ENCODE measurements around the gene DTNA.
A peak's percentile ranks its signal among the peaks of the same experiment; 100 is the strongest.
"Not testable (repeated sequence)": the region's sequence is repeated elsewhere in the genome, so short reads cannot be mapped to it uniquely, and the experiment has no call there.

Gene DTNA

DNA sequence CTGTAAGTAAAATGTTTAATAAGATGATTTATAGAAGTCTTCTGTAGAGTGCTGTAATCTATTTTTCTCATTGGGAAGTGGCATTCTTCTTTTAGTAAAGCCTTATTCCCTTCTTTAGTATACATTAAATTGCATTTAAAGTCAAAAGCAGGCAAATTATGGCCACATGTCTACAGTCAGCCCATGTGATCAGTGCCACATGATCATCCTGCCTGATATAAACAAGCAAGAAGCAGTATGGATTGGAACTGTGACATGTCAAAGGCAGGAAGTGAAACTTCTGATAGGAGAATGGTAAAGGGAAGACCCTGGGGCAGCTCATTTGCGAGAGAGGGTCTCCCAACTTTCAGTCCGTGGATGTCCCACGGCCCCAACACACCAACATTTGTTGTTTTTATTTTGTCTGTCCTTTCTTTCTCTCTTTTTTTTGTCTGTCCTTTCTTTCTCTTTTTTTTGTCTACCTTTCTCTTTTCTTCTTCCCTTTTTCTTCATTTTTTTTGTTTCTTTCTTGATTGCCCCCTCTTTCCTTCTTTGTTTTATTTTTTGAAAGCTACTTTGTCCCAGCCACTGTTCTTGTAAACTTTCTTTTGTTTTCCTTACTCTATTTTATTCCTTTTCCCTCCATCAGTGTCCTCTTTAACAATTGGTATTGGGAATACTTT is 154.9 kb downstream of the DTNA start:
- DNase-seq = no peak

DNA sequence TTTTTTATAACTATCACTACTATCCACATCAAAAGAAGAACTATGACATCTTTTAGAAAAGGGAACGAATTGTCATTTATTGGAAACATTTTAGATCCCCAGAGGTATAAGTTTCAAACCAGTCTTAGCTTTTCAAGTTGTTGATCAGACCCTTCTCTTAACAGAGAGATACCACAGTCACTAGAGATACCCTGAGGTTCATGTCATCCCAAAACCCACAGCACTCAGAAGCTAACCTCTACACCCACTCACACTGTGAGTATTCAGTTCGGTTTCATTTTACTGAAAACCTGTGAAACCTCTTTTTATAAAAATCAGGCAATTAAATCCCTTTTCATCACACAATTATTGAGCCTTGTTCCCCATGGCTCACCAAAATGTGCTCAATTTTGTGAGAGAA is 156.2 kb downstream of the DTNA start:
- DNase-seq = no peak

DNA sequence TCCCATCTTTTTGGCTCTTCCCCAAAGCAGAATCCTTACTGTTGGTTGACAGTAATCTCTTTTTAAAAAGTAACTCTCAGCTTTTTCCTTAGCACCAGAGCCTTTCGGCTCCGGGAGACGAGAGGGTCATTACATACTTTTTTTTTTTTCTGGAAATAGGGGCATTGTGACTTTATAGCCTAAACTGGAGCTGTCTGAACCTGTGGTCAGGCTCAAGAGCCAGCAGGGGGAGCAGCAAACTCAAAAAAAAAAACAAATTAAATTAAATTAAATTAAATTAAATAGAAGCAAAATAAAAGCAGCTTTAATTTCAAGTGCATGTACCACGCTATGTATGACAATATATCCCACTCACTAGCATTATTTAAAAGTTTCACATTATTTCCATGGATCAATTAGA is 156.6 kb downstream of the DTNA start:
- peak; percentile 23 for DNase-seq

DNA sequence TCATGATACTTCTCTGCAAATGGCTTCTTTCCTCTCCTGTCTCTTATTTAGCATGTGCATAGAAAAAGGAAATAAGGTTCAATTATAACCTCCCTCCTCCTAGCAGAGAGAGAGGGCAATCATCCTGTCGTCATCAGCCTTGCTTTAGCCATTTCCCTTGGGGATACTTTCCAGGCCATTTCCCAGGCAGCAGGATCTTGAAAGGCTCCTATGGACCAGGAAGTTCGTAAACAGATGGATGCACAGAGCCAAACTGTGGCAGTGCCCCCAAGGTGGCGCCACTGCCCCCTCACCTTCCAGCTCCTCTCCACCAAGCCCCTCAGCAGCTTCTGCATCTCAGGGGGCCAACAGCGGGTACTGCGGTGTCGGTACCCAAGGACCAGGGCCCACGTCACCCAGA is 157.4 kb downstream of the DTNA start:
- DNase-seq = peak; percentile 35

DNA sequence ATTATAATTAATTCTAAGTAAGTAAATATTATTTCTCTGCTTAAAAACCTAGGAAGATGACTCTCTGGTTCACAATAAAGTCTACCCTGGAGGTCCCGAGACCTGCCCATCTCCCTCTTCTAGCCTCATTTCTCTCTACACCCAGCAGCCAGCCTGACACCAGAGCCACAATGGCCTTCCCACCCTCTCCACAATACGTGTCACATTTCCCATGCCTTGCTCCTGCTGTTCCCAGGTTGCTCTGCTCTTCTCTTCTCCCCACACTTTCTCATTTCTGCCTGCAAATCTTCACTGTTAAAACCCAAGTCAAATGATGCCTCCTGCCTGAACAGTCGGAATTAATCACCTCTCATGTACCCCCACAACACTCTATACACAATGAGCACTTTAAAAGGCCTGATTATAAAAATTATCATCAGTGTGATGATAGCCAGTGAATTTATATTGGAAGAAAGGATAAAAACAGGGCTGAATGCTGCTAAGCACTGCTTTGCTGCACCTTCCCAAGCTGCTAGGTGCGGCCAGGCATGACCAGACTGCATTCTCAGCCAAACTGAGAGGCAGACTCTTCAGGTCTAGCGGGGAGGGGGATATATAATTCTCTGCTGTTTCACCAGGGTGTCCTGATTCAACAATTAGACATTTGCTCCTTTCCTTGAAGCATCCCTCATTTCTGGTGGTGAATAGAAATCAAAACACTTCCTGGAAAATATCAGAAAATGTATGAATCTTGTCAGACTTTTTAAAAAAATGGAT is 160.6 kb downstream of the DTNA start:
- no peak for DNase-seq

DNA sequence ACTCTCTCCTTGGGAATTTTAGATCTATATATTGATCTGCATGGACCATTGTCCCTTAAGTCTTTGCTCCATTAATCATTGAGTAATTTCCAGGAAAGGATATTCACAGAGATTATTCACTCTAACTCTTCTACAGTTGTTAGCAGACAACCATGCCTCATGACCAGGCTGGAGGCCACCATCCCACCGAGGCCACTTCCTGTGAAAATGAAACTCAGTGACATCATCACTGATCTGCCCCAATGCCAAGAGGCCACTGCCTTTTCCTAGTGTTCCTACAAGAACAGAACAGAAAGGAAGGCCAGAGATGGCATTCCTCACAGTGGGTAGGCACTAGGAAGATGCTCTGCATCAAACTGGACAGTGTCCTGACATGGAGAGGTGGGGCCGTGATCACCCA is 161.3 kb downstream of the DTNA start:
- DNase-seq = peak; percentile 9

DNA sequence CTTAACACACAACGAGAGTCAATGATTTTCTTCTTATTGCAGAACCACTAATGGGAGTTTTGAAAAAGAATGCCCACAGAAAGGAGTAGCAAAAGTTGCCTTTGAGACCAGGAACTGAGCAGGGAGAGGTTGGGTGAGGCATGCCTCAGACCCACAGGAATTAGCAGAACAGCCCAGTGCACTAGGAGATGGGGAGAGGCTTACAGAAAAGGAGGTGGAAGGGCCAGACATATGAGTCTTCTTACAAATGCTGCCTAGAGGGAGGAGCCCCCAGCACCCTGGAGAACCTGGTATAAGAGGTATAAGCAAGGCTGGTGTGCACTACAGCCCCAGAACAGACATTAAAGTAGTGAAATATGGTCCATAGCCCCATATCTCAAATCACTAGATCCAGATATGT is 162.0 kb downstream of the DTNA start:
- DNase-seq = no peak

DNA sequence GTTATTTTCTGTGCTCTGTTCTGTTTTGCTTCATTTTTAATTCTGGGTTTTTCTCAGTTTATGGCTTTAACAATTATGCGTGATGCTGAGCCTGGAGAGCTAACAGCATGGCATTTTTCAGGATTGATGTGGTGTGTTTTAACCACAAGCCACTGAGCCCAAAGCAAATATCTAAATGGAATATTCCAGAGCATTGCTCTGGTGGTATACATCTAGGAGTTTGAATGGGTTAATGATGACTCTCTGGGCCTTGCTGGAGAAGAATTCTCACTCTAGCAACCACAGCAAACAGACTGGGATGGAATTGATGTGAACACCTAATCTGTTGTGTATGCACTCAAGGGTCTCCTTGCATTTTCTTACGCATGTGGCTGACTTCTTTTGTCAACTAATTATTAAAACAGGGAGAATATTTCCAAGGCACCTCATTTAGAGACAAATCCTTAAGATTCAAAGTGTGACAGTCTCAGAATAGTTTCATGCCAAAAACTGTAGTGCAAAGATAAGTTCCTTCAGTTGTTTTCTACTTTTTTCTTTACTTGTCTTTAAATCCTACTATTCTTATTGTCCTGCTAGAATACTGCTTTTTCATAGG is 164.0 kb downstream of the DTNA start:
- DNase-seq = no peak

DNA sequence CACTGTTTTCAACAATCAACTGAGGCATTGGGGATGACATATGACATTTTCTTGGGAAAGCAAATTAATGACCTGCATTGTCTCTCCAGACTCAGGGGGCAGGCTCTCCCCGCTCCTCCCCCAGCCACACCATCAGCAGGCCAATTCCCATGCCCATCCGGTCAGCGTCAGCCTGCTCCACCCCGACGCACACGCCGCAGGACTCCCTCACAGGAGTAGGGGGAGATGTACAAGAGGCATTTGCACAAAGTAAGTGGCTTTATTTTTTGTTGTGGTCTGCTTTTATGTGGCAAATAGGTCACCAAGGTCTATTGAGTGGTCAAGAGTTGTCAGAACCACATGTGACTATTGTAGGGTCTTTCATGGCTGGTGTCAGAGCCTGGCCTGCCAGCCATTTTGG is 165.1 kb downstream of the DTNA start:
- DNase-seq = no peak

DNA sequence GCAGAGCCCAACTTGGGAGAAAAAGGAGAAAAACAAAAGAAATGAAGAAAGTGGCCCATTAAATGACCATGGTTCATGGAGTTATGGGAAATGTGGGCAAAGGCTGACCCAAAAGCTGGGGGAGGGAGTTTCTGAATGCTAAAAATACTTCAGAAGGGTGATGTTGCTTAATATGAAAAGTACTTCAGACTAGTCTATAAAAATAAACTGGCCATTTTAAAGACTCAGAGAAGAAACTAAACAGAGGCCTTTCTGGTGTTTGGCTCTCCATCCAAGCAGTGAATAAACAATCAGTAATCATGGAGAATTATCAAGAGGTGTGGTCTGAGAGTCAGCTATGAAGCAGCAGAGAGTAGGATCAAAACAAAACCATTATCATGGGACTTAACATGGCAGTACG is 170.3 kb downstream of the DTNA start:
- DNase-seq = no peak

DNA sequence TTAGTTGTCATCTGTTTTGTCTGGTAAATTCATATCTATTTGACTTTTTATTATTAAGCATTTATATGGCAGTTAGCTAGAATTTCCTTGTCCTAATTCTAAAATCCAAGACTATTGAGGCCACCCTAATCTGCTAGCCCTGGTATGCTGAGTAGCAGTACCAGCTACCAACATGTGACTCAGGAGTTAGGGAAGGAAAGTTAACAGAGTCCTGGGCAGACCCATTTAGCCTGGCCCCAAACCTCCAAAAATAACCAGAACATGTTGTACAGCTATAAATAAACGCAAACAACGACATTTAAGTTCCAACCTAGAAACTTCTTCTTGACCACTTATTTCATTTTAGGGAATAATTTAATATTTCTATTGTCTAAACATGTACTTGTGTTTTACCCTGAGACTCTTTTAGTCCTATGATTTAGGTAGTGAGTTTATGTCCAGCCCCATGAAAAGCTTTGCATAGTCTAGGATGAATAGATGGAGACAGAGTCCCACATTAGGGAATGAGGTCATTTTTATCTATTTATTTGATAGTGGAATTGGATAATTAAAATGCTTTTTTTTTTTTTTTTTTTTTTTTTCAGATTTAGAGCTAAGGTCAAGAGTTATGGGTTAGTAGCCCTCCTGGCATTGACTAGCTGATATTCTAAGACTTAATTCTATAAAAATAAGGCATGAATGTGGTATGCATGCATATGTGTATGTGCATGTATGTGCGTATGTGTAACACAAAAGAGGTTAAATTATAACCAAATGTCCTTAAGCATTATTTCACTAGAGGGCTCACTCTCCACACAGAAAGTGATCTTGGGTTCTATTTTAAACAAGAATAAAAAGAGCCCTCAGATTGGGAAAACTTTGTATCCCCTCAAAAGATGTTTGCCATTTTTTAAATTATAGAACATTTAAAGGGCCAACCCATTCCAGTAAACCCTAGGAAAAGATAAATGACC is 171.1 kb downstream of the DTNA start:
- DNase-seq = peak; percentile 40

DNA sequence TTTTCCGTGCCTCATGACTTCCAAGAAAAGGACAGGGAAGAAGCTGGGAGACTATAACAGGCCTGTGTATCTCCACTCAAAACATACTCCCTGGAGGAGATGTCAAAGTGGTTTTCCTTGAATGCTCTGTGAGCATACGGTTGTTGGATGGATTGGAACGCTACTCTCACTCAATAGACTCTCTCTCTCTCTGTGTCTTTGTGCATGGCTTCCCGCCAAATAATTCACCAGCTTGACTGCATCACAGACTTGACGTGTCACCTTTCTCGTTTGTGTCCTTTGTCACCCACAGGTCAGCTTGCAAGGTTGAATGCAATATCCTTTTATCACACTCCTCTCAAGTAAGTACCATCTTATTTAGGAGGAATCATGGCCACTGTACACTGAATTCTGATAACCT is 174.3 kb downstream of the DTNA start:
- DNase-seq = no peak

DNA sequence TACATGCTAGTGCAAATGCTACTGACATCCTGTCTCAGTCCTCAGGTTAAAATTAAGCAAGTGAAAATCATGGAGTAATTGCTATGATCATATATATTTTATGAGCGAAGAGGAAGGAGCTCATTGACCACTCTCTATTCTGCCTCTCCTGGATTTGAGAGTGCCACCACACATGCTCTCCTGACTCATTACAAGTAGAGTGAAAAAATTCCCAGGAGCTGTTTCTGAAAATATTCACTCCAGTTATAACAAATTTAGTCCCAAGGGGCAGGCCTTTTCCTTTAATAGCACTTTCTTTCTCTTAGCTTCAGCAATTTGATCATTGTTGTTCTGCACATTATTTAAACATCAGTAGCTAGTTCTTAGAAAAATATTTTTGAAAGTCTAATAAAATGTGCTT is 176.1 kb downstream of the DTNA start:
- no peak for DNase-seq

DNA sequence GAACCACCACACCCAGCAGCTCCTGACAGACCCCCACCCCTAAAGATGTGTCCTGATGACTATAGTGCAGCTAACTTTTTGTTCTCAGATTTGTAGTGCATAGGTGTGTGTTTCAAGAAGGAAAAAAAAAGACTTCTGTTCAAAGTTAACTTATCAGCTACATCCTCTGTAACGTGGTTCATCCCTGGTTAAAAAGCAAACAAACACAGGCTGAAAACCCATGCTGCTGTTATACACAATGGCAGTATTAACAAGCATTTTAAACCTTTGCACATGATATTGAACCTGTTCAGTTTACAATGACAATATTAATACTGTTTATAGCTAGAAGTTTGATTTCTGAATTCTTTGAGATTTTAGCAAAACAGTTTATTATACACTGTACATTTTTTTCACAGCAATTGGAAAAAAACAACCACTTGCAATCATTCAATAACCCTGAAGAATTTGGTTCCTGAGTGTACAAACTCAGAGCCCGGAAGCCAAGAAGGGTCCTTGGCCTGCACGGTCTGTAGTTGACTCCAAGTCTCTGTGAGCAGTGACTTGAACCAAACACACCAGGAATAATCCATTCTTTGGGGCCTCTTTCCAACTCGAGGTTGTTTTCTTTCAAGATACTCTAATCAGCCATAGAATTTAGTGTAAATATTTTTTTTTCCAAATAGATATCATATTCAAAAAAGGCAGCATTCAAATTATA is 177.9 kb downstream of the DTNA start:
- no peak for DNase-seq

DNA sequence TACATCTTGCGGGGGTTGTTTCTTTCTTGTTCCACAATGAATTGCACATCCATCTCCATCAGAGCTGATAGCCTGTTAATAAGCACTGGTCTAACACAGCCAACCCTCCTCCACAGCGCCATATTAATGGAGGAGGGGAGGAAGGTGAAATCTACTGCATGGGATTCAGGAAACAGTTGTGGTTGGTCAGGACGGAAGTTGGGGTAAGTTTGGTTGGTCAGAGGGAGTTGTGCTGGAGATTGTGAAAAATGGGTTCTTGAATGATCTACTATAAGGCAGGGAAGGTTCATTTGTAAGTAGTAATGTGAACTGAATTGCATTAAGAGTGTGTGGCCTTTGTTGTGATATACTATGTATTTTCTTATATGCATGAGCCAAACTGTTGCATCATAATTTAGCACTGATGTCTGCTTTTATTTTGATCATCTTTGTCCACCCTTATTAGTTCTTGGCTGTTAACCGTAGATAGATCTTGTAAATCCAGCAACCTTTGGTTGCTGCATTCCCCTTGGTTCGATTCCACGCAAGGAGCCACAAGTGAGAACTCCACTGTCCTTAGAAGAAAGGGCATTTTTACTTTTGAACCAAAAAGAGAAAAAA is 180.5 kb downstream of the DTNA start:
- no peak for DNase-seq

DNA sequence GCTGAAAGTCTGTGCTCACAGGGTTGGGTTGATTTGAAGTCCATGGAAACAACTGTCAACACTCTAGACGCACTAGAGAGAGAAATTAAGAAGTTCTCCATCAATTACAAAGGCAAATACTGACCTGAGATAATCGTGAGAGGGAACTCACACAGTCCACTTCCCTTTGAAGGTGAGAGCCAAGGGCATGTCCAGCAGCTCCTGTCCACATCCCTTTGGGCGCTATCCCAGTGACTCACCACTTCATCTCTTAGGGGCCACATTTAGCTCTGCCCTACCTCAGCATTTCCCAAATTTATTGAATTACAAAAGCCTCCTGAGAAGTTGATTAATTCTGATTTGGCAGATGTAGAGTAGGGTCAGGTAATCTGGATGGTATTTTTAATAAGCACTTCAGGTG is 182.3 kb downstream of the DTNA start:
- DNase-seq = no peak

DNA sequence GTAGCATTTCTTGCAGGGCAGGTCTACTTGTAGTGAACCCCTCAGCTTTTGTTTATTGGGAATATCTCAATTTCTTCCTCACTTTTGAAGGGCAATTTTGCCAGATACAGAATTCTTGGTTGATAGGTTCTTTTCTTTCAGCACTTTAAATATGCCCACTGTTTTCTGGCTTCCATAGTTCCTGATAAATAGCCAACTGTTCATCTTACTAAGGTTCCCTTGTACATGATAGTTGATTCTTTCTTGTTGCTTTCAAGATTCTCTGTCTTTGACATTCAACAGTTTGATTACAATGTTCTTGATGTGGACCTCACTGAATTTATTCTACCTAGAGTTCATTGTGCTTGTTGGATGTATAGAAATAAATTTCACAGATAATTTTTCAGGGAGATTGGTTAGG is 183.1 kb downstream of the DTNA start:
- DNase-seq = no peak

DNA sequence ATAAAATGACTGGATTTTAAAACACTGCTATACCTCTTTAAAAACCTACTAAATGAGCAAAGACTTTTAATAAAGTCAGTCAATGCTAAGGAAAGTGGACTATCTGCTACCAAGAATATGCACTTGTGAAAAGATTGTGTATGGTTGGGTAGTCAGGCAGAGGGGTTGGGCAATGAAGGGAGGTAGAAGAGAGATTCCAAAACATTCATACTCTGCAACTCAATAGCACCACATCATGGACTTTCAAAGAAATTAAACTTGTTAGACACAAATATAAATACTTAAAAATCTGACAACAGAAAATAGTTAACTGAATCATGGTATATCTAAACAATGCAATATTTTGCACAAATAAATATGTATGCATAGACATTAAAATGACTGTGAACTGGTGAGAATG is 191.2 kb downstream of the DTNA start:
- DNase-seq = no peak

DNA sequence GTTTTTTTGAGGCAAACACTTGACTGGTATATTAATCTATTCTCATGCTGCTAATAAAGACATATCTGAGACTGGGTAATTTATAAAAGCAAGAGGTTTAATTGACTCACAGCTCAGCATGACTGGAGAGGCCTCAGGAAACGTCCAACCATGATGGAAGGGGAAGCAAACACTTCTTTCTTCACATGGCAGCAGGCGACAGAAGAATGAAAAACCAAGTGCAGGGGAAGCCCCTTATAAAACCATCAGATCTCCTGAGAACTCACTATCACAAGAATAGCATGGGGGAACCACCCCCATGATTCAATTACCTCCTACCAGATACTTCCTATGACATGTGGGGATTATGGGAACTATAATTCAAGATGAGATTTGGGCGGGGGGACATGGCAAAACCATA is 194.9 kb downstream of the DTNA start:
- DNase-seq = no peak

DNA sequence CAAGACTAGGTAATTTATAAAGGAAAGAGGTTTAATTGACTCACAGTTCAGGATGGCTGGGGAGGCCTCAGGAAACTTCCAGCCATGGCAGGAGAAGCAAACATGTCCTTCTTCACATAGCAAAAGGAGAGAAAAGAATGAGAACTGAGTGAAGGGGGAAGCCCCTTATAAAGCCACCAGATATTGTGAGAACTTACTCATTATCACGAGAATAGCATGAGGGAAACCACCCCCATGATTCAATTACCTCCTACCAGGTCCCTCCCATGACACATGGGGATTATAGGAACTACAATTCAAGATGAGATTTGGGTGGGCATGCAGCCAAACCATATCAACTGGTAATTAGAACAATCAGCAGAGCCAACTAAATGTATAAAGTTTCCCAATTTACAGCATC is 196.9 kb downstream of the DTNA start:
- not testable (repeated sequence) for DNase-seq

DNA sequence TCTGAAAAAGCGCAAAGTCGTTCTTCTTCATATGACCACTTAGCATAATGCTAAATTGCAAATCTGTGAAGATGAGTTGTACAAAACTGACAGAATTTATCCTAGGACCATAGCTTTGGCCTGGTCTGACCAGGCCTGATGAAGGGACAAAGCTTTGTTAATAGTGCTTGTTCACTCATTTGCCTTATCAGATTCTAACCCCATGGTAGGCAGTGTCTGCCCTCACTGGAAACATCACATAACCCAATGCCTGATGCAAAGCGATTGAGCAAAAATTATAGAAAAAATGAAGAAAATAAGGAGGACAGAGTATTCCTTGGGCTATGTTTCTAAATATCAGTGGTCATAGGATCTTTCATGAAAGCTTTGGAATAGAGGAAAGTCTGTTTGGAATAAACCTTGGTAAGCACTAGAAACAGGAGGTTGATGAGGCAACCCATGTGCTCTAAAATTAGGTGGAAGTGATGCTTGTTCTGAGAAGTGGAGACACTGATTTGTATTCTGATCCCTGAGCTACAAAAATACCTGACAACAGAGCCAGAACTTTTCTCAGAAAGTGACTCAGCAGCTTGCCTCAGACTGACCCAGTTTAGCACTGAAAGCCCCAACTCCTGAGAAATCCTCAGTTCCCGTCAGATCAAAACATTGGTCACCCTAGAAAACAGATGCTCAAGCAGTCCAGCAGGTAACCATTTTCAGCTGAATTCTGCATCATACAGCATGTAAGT is 199.7 kb downstream of the DTNA start:
- DNase-seq = no peak

DNA sequence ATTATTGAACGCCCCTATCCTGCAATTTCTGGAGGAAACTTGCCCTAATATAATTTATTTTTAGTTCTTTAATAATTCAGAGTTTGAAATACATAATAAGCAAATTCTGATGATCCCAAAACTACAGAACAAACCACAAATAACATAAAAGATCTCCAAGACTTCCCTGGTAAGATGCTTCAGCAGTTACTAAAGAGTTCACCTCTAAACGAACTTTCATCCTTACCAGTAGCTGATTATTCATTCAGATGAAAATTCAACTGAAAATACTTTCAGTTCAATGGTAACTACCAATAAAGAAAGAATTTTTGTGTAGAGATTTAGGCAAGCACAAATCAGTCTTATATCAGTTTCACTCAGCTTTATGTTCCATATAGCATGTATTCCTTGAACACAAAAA is 201.0 kb downstream of the DTNA start:
- DNase-seq = no peak
